RWPE2 (cell line): ENCODE data around the gene MRNIP.

Experiments used
- ATAC-seq: fragments of 200-7000 bp; cut with Tn5 transposase; 3 replicates; pipeline ENCODE4 v1.9.1; 2021; ENCODE audit warnings: low read depth
- DNase-seq: peaks from one replicate; pipeline ENCODE4 v3.0.0-alpha.2; 2020; ENCODE audit warnings: low spot score
- H3K27ac ChIP-seq: fragments of 450-650 bp; 2 replicates; pipeline ENCODE4 v1.5.1; 2017; ENCODE audit warnings: mild to moderate bottlenecking; ENCODE audit not compliant: poor library complexity, severe bottlenecking
- H3K27me3 ChIP-seq: fragments of 250-450 bp; sonication (Bioruptor Pico); 2 replicates; pipeline ENCODE4 v1.5.1; 2021; ENCODE audit warnings: mild to moderate bottlenecking, moderate library complexity; ENCODE audit not compliant: insufficient read depth, poor library complexity, severe bottlenecking
- H3K36me3 ChIP-seq: fragments of 250-450 bp; sonication (Bioruptor Pico); 2 replicates; pipeline ENCODE4 v1.5.1; 2020; ENCODE audit warnings: low read depth, mild to moderate bottlenecking, moderate library complexity
- H3K4me1 ChIP-seq: fragments of 250-450 bp; sonication (Bioruptor Pico); 2 replicates; pipeline ENCODE4 v1.5.1; 2021; ENCODE audit warnings: mild to moderate bottlenecking, moderate library complexity; ENCODE audit not compliant: insufficient read depth, poor library complexity, severe bottlenecking
- H3K4me3 ChIP-seq: fragments of 250-450 bp; sonication (Bioruptor Pico); 2 replicates; pipeline ENCODE4 v1.5.1; 2021; ENCODE audit warnings: mild to moderate bottlenecking, moderate library complexity; ENCODE audit not compliant: severe bottlenecking
- H3K9me3 ChIP-seq: fragments of 250-450 bp; sonication (Bioruptor Pico); 2 replicates; pipeline ENCODE4 v1.5.1; 2021; ENCODE audit warnings: mild to moderate bottlenecking, moderate library complexity; ENCODE audit not compliant: severe bottlenecking
- TF ChIP-seq, protein P1 (sequence below): fragments of 450-650 bp; IDR thresholded peaks from one replicate; pipeline ENCODE4 v1.5.1; 2017; ENCODE audit warnings: mild to moderate bottlenecking, moderate library complexity; ENCODE audit not compliant: poor library complexity, severe bottlenecking

Gene MRNIP

DNA sequence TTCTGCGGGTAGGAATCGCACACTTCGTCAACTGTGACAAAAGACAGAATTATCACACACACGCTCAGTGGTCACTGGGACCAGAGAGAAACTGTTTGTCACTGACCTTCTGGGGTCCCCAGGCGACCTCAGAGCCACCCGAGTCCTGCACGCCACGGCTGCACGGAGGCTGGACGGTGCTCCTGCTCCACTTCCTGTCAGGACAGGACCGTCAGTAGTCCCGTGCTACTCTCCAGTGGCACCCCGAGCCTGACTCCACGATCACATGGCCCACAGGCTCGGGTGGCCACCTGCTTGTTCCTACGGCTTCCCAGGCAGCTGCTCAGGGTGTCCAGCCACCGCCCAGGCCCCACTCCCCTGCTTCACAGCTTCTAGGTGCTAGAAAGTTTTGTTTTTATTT, 17.9 kb downstream of the MRNIP start:
- ATAC-seq (no peak), DNase-seq (no peak)
- H3K4me3 ChIP-seq, result no peak overlapping the region
- no peaks in the 10 kb centered on the region for H3K9me3 ChIP-seq
- TF ChIP-seq, protein P1, sequence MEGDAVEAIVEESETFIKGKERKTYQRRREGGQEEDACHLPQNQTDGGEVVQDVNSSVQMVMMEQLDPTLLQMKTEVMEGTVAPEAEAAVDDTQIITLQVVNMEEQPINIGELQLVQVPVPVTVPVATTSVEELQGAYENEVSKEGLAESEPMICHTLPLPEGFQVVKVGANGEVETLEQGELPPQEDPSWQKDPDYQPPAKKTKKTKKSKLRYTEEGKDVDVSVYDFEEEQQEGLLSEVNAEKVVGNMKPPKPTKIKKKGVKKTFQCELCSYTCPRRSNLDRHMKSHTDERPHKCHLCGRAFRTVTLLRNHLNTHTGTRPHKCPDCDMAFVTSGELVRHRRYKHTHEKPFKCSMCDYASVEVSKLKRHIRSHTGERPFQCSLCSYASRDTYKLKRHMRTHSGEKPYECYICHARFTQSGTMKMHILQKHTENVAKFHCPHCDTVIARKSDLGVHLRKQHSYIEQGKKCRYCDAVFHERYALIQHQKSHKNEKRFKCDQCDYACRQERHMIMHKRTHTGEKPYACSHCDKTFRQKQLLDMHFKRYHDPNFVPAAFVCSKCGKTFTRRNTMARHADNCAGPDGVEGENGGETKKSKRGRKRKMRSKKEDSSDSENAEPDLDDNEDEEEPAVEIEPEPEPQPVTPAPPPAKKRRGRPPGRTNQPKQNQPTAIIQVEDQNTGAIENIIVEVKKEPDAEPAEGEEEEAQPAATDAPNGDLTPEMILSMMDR, result no peak
- H3K4me1 ChIP-seq, result no peaks in the 10 kb centered on the region
- H3K27ac ChIP-seq, result no peak overlapping the region
- peaks cover 58% of the 10 kb centered on the region for H3K36me3 ChIP-seq
- H3K27me3 ChIP-seq, result no peaks in the 10 kb centered on the region

DNA sequence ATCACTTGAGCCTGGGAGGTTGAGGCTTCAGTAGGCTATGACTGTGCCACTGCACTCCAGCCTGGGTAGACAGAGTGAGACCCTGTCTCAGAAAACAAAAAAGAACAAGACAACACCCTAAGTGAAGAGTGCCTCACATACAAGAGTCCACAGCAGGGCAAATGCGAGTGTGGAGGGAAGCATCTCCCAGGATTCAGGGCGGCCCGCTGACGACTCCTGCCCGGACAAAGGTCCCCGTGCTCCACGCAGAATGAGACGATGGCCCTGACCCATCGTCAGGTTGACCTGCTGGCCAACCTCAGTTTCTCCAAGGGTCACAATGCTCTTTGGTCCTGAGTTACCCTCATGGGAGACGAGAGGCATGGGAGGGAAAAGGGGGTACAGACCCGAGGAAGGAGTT, 18.3 kb downstream of the MRNIP start:
- H3K36me3 ChIP-seq, result peaks cover 58% of the 10 kb centered on the region
- no peak for ATAC-seq

DNA sequence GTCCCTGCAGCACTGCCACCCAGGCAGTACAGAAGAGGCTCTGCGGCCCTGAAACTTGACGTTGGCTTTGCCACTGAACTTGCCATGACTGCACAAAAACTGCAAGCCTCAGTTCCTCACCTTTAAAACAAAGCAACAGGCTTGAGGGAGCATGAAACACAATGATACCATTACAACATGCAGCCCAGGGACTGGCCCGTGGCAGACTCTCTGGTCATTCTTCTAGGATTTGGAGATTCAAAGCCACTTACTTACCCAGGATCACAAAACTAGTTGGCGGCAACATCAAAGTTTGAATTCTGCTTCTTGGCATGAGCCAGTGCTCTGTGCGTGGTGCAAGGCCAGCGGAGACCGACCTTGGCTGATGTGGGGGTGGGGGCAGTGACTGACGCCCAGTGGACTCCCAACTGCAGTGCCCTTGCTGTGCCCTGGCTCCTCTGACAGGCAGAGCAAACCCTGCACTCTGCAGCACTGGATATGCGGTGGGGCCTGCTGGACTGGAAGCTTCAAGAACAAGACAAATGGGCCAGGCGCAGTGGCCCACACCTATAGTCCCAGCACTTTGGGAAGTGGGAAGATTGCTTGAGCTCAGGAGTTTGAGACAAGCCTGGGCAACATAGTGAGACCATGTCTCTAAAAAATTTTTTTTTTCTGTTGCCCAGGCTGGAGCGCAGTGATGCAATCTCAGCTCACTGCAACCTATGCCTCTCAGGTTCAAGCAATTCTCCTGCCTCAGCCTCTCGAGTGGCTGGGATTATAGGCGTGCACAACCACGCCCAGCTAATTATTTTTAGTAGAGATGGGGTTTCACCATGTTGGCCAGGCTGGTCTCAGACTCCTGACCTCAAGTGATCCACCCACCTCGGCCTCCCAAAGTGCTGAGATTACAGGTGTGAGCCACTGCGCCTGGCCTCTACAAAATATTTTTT, 19.0 kb downstream of the MRNIP start:
- peaks cover 54% of the 10 kb centered on the region for H3K36me3 ChIP-seq

More for the DNA sequence above, 18.3 kb downstream of the MRNIP start:
- Histone ChIP-seq H3K4me3 (no peak overlapping the region), H3K4me1 (no peaks in the 10 kb centered on the region), H3K27me3 (no peaks in the 10 kb centered on the region), H3K27ac (no peak overlapping the region), H3K9me3 (no peaks in the 10 kb centered on the region)
- DNase-seq, result no peak
- TF ChIP-seq, protein P1, result no peak

DNA sequence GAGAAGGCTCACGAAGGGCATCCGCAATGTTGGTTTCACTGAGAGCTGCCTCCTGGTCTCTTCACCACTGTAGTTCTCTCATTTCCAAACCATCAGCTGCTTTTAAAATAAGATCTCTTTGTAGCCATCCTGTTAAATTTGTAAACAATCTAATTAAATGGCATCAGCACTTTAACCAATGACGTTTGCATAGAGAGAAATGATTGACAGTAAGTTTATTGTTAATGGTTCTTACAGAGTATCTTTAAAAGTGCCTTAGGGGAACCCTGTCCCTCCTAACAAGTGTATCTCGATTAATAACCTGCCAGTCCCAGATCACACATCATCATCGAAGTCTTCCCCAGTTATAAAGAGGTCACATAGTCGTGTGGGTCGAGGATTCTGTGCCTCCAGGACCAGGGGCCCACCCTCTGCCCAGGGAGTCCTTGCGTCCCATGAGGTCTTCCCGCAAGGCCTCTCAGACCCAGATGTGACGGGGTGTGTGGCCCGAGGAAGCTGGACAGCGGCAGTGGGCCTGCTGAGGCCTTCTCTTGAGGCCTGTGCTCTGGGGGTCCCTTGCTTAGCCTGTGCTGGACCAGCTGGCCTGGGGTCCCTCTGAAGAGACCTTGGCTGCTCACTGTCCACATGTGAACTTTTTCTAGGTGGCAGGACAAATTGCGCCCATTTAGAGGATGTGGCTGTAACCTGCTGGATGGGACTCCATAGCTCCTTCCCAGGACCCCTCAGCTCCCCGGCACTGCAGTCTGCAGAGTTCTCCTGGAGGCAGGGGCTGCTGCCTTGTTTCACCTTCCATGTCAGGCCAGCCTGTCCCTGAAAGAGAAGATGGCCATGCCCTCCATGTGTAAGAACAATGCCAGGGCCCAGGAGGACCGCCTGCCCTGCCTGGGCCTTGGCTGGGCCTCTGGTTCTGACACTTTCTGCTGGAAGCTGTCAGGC, 21.3 kb downstream of the MRNIP start:
- no peak overlapping the region for H3K27ac ChIP-seq
- peaks cover 74% of the 10 kb centered on the region for H3K36me3 ChIP-seq
- H3K27me3 ChIP-seq, result no peaks in the 10 kb centered on the region

More for the DNA sequence above, 19.0 kb downstream of the MRNIP start:
- ATAC-seq (no peak; the same call in 2 of the 3 replicates), DNase-seq (no peak)
- H3K9me3 ChIP-seq, result no peaks in the 10 kb centered on the region
- no peaks in the 10 kb centered on the region for H3K27me3 ChIP-seq
- TF ChIP-seq, protein P1, result no peak
- H3K27ac ChIP-seq, result no peak overlapping the region
- H3K4me3 ChIP-seq, result no peak overlapping the region
- H3K4me1 ChIP-seq, result no peaks in the 10 kb centered on the region

More for the DNA sequence above, 21.3 kb downstream of the MRNIP start:
- Histone ChIP-seq H3K4me3 (no peak overlapping the region), H3K4me1 (no peaks in the 10 kb centered on the region), H3K9me3 (no peaks in the 10 kb centered on the region)
- DNase-seq, result no peak
- ATAC-seq, result no peak
- TF ChIP-seq, protein P1, result no peak
